GM18867 (cell line): ENCODE results near the gene AKT2.
"Not testable (repeated sequence)": the region's sequence is repeated elsewhere in the genome, so short reads cannot be mapped to it uniquely, and the experiment has no call there.

Experiments
- ATAC-seq: cut with Tn5 transposase; IDR thresholded peaks from one replicate; pipeline ENCODE4 v1.9.1; 2021; ENCODE audit warnings: mild to moderate bottlenecking, moderate library complexity; ENCODE audit not compliant: unreplicated experiment

AKT2 gene

DNA sequence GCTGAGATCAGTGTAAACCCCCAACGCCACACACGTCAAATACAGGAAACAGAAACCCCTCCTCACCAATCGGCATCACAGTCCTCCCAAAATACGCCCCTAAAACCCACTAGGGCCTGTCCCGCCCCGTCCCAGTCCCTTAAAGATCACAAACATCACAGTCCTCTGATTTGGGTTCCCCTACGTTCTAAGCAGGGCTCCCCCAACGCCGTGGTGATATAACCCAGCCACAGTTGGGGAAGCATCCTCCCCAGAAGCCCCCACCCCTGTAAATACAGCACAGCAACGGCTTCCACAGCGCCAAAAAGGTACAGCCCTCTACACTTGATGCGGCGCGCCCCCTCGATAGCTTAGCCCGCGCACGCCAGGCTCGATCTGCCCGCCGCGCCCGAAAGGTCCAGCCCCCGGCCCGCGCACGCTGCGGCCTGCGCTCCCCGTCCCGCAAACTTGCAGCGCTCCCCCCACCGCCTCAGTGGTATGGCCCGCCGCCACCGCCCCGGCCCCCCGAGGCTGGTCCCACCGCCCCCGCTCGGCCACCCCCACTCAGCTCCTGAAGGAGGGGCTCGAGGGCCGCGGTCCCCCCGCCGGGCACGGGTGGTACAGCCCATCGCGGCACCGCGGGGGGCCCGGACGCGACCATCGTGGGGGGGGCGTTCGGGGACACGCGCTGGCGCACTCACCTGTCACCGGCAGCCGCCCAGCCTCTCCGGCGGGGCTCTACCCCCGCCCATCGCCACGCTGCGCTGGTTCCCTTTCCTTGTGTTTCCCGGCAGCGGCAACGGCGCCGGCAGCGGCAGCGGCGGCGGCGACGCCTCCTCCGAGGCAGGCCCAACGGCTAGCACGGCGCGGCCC, at the start of gene AKT2:
TSS of gene AKT2 (minus strand) at position 845 of the 852 bp plus-strand sequence. CDS start 20,078 bp downstream, outside the sequence.
- ATAC-seq: peak; percentile 22

DNA sequence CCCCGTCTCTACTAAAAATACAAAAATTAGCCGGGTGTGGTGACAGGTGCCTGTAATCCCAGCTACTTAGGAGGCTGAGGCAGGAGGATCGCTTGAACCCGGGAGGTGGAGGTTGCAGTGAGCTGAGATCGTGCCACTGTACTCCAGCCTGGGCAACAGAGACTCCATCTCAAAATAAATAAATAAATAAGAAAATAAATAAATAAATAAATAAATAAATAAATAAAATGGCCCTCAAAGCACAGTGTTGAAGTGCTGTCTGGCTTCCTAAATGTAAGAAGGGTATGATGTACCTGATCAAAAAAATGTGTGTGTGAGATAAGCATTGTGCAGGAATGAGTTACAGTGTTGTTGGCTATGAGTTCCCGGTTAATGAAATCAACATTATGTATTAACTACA, 47.9 kb upstream of the AKT2 start:
- not testable (repeated sequence) for ATAC-seq

DNA sequence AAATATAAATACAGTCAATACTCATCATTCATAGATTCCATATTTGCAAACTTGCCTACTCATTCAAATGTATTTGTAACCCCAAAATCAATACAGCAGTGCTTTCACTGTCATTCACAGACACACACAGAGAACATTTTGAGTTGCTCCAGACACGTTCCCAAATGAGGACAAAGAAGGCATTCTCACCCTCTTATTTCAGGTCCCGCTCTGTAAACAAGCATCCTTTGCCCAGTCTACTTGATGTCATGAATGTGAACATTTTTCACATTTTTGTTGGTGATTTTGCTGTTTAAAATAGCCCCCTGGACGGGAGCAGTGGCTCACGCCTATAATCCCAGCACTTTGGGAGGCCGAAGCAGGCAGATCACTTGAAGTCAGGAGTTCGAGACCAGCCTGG, 47.5 kb upstream of the AKT2 start:
- no peak for ATAC-seq

DNA sequence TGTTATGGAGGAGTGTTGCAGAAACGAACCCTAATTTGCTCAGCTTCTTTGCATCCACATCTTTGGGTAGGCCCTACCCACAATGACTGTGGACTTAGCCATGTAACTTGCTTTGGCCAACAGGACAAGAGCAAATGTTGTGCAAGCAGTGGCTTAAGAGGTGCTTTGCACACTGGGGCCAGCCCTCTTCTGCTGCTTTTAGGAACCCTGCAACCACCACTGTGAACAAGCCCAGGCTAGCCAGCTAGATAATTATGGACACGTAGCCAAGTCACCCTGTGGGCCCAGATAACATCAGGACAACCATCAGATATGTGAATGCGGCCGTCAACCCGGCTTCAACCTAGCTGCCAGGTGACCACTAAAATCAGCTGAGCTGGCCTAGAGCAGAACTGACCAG, 45.9 kb upstream of the AKT2 start:
- ATAC-seq: no peak

DNA sequence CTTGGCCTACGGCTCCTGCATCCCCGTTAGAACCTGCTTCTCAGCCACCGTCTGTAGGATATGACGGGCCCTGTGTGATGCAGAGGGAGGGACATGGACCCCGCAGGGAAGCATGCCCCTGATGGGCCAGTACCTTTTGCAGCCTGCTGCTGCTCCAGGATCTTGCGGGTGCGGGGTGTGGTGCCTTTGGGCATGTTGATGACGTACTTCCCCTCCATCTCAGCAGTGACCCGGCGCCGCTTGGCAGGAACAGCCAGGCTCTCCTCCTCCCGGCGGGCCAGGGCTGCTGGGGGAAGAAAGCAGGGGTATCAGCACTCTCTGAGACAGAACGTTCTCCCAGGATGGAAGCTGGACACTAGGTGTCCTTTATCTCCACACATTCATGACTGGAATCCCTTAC, 41.1 kb upstream of the AKT2 start:
- ATAC-seq: no peak

DNA sequence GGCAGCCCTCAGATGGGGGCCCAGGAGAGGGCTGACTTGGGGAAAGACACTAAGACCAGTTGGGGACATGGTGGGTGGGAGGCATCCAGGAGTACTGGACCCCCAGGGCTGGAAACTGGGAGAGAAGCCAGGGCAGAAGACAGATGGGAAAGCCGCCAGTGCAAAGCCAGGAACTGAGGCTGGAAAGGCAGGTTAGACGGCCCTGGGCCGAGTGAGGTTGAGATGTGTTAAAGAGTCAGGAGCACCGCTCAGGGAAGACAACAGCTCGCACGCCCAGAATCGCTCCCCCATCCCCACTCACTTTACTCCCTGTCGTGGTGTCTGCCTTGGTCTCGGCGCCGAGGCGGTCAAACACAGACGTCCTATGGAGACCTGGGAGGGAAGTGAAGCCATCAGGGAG, 38.6 kb upstream of the AKT2 start:
- ATAC-seq: no peak

DNA sequence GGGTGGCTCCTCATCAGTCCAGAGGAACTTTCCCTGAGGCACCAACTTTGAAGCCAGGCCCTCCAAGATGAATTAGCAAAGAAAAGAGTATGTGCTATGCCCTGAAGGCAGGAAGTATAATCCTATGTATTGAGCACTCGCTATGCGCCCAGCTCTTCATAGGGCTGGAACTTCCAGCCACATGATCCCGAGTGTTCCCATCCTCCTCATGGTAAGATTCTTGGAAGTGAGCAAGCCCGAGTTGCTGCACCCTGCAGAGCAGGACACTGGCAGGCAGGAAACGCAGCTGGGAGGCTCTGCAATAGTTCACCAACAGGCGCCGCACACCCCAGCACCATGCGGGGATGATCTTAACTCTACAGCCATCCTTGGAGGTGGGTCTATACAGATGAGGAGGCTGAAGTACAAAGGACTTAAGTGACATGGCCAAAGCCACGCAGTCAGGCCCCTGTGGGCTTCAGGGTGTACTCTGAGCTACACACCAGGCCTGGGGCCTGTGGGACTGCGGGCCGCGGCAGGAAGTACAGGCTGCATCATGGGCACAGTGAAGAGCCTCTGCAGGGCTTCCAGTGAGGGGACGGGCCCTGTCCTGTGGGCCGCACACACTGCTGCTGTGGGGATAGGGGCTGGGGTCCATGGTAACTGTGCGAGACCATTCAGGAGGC, 37.9 kb upstream of the AKT2 start:
- no peak for ATAC-seq

DNA sequence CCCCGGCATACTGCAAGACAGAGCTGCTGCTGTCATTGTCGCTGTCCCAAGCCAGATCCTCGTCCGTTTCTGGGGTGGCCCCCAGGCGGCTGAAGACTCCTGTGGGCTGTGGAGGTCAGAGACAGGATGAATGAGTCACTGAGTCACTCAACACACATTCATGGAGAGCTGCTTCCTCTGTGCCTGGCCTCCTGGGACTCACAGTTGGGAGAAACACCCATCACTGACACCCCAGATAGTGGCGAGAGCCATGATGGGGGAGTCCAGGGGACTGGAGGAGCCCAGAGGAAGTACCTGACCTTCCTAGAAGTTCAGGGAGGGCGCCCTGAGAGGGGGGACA, 37.1 kb upstream of the AKT2 start:
- no peak for ATAC-seq

DNA sequence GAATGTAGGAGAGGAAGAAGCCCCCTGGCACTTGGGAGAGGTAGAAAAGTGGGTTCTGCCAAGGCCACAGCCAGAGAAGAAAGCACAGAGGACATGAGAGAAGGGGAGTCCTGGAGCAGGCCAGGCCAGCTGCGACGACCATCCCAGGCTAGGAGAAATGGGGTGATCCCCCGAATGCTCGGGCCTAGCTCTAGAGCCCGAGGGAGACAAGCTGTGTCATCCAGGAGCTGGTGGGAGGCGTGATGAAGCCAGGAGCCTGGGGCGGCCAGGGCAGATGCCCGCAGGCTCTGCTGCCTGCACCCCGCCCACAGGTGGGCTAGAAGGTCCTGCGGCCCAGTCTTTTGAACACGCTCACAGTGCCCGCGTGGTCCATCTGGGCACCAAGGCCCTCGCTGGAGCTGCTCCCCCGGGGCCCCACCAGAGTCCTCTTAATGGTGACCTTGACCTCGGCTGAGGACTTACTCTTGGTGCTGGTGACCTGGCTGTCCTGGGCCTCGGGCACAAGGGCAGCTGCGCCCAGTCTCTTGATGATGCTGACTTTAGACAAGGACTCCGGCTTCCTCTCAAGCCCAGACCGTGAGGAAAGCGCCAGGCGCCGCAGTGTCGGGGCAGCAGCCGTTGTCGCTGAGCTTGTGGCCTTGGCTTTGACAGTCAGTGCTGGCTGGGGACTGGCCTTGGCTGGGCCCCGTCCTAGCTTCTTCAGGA, 36.6 kb upstream of the AKT2 start:
- no peak for ATAC-seq

DNA sequence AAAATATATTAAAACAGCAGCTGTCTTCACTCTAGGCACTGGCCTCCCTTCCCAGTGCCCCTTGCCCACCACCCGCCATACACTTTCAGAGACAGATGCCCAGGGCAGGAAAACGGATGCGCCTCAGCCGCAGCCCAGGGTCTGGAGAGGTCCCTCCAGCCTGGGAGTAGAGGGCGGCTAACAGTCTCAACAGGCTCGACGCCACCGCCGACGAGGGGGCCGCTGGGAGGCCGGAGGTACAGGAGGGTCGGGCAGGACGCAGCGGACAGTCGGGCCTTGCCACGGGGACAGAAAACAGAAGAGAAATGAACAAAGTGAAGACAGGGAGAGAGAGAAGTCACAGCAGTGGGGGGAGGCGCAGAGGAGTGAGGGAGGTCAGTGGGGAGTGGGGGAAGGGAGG, 35.9 kb upstream of the AKT2 start:
- no peak for ATAC-seq

DNA sequence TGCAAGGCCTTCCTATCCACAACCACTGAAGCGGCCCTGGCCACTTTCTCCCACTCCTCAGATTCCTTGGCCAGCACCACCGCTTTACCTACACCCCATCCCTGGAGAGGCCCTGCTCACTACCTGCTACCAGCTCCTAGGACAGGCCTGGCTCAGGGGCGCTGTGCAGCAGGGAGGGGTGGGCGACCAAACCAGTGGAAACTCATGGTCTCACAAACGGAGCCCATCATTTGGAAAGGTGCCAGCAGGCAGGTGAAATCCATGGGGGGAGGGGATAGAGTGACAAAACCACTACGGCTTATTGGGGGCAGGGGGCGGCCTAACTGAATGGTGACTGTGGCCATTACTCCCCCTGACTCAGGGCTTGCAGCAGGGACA, 35.4 kb upstream of the AKT2 start:
- no peak for ATAC-seq

DNA sequence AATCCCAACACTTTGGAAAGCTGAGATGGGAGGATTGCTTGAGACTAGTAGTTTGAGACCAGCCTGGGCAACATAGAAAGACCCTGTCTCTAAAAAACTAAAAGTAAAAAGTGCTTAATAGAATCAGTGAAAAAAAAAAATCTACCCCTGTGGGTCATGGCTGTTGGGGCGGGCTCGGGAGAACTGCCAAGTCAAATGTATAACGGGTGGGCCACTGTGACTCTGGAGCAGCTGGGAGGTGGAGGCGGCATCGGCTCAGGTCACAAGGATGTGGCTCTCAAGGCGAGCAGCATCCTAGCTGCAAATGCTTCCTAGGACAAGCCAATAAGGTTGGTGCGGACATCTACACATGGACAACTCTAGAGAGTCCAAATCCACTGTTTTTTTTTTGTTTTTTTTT, 32.2 kb upstream of the AKT2 start:
- ATAC-seq: no peak

DNA sequence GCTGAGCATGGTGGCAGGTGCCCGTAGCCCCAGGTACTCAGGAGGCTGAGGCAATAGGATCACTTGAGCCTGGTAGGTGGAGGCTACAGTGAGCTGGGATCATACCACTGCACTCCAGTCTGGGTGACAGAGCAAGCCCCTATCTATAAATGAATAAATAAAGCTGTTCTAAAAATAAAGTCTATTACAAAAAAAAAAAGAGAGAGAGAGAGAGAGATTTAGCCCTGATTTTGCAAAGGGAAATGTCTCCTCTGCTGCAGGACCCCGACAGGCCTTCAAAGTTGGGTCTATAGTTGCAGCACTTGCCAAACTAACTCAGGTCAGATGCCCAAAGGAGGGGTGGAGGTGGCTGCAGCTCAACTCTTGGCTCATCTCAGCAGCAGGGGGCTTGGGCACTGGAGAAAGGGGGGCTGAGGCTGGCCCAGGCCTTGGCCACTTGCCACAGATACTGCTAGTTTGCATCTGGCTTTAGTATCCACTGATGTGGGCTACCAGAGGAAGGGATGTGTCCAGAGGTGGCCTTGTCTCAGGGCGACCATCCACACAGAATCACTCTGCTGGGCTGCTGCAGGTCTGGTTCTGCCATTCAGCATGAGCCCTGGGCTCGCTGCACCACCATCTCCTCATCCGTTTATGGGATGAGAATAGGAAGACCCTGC, 30.8 kb upstream of the AKT2 start:
- ATAC-seq: no peak

DNA sequence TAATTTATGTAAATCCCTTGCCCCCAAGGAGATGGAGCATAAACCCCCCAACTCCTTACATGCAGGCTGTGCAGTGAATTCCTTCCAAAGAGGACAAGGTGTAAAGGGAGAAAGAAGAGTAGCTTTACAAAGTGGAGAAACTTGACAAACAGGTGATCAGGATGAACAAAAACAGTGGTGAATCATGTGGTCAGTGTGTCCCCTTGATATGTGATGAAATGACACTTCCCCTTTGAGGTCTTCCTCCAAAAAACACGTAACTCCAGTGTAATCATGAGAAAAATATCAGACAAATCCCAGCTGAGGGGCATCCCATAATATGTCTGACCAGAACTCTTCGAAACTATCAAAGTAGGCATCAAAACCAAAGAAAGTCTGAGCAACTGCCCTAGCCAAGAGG, 29.5 kb upstream of the AKT2 start:
- no peak for ATAC-seq

DNA sequence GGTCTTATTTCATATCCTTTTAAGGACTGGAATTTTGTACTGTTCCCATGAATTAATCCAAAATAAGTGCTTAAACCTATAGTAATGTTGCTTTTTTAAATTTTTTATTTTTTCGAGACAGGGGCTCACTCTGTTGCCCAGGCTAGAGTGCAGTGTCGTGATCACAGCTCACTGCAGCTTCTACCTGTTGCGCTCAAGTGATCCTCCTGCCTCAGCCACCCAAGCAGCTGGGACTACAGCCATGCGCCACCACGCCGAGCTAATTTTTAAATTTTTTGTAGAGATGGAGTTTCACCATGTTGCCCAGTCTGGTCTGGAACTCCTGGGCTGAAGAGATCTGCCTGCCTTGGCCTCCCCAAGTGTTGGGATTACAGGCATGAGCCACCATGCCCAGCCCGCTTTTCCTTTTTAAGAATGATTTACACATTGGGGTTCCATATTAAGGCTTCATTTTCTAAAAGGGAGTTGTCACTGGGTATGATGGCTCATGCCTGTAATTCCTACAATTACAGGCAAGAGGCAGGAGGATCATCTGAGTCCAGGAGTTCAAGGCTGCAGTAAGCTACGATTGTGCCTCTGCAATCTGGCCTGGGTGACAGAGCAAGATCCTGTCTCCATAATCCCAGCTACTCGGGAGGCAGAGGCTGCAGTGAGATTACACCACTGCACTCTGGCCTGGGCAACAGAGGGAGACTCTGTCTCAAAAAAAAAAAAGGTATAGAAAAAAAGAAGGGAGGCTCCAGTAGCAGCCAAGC, 28.3 kb upstream of the AKT2 start:
- no peak for ATAC-seq

DNA sequence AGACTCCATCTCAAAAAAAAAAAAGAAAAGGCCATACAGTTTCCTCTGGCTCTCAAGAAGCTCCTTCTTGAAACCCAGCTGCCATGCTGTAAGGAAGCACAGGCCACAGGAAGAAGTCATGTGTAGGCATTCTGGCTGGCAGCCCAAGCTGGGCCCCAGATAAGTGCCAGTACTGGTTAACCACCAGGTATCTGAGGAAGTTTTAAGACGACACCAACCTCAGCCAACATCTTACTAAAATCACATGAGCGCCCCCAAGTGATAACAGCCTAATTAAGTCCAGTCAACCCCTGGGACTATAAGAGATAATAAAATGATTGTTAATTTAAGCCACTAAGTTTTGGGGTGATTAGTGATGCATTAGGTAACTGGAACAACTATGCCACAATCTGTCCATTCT, 27.4 kb upstream of the AKT2 start:
- no peak for ATAC-seq

DNA sequence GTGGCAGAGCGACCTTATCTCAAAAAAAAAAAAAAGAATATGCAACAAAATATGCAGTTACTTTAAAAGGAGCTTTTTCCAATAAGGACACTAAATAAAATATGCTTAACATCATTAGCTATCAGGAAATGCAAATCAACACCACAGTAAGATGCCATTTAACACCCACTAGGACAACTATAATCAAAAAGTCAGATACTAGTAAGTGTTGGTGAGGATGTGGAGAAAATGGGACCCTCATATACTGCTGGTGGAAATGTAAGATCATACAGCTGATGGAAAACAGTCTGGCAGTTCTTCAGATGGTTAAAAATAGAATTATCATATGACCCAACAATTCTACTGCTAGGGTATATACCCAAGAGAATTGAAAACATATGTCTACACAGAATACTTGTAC, 24.5 kb upstream of the AKT2 start:
- no peak for ATAC-seq

DNA sequence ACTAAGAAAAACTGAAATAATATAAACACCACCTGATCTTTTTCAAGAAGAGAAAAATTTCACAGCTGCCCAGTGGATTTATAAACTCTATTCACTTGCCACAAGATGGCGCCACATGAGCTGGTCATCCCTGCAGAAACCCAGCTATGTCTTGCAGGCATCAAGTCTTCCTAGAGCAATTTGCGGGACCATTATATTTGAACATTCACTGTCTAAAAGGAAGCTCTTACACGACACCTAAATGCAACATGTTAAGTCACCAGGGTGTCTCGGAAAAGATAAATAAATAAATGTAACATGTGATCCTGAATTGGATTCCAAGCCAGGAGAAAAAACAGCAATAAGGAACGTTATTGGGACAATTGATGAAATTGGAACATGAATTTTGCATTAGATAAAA, 20.3 kb upstream of the AKT2 start:
- ATAC-seq: no peak

DNA sequence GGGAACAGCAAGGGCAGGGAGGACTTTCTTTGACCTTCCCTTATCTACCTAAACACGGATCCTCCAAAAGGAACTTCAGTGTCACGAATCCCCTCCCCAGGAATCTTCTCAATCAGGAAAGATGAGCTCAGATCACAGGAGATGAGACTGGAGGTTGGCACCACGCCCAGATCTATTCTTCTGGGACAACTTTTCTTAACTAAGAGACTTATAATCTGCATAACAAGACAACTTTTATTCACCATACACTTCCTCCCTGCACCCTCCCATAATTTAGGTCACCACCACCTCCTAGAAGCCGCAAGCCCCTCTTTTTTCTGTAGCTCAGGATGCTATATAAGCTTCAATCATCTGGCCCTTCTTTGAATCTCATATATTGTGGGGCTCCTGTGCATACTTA, 19.2 kb upstream of the AKT2 start:
- ATAC-seq: no peak

DNA sequence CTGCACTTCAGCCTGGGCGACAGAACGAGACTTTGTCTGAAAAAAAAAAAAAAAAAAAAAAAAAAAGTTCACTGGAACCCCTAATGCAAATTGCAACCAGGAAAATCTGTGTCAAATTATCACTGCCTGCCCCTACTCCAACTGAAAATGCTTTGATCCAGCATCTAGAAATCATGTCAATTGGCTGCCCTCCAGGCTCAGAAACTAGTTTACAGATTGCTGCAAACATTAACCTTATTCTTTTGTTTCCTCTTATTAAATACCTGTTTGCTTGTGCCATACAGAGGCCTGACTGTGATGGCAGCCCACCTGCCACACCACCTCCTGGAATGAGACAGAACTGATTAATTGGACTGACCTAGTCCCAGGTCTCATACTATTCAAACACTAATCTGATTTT, 18.6 kb upstream of the AKT2 start:
- ATAC-seq: no peak
